SU-DHL-6 (cell line): ENCODE data around the gene ACTG1.

Experiments
- H2AFZ ChIP-seq: fragments of 200-600 bp; sonication (generic); 2 replicates; pipeline ENCODE4 v1.6.1; 2014; ENCODE audit warnings: low read depth, mild to moderate bottlenecking, moderate library complexity, mixed read lengths, antibody characterized with exemption, low read length; ENCODE audit not compliant: severe bottlenecking
- H3F3A ChIP-seq: fragments of 200-600 bp; shearing (Covaris generic); 2 replicates; pipeline ENCODE4 v1.6.0; 2016; ENCODE audit warnings: antibody characterized with exemption, mild to moderate bottlenecking; ENCODE audit not compliant: insufficient read depth
- H3K27ac ChIP-seq: fragments of 200-600 bp; sonication (generic); 2 replicates; pipeline ENCODE4 v1.5.1; 2016; ENCODE audit warnings: low read depth, mild to moderate bottlenecking, low read length, moderate library complexity, mixed read lengths
- H3K27me3 ChIP-seq: fragments of 200-600 bp; sonication (generic), shearing (Covaris generic); 2 replicates; pipeline ENCODE4 v1.6.0; 2014; ENCODE audit warnings: mild to moderate bottlenecking, low read length
- H3K36me3 ChIP-seq: fragments of 200-600 bp; sonication (generic); 2 replicates; pipeline ENCODE4 v1.6.1; 2014; ENCODE audit warnings: mild to moderate bottlenecking, low read length, mixed read lengths
- H3K4me2 ChIP-seq: fragments of 300-600, 200-600 bp; shearing (Covaris generic), sonication (generic); 2 replicates; pipeline ENCODE4 v1.6.0; 2014; ENCODE audit warnings: low read length, low read depth, mild to moderate bottlenecking; ENCODE audit not compliant: poor library complexity, severe bottlenecking
- H3K4me3 ChIP-seq: fragments of 200-600 bp; sonication (generic); 2 replicates; pipeline ENCODE4 v1.5.1; 2014; ENCODE audit warnings: antibody characterized with exemption, low read length, mild to moderate bottlenecking, mixed read lengths; ENCODE audit not compliant: insufficient read depth, poor library complexity, severe bottlenecking
- H3K79me2 ChIP-seq: fragments of 200-600 bp; sonication (generic); 2 replicates; pipeline ENCODE4 v1.6.1; 2014; ENCODE audit warnings: mild to moderate bottlenecking, low read length, moderate library complexity; ENCODE audit not compliant: insufficient read depth
- H3K9ac ChIP-seq: fragments of 200-600 bp; sonication (generic); 2 replicates; pipeline ENCODE4 v1.7.0; 2014; ENCODE audit warnings: mild to moderate bottlenecking, low read length
- H3K9me2 ChIP-seq: fragments of 200-600 bp; sonication (generic); replicated peaks from 2 replicates; pipeline ENCODE4 v1.6.1; 2014; ENCODE audit warnings: low read length; ENCODE audit not compliant: insufficient read depth
- H3K9me3 ChIP-seq: fragments of 200-600 bp; sonication (generic); 2 replicates; pipeline ENCODE4 v1.6.1; 2014; ENCODE audit warnings: low read length, mixed read lengths; ENCODE audit not compliant: insufficient read depth
- H4K20me1 ChIP-seq: fragments of 200-600 bp; sonication (generic); 2 replicates; pipeline ENCODE4 v1.6.1; 2014; ENCODE audit warnings: low read depth, mild to moderate bottlenecking, antibody characterized with exemption, low read length, moderate library complexity, mixed read lengths
- CTCF ChIP-seq: fragments of 200-600 bp; sonication (generic); IDR thresholded peaks from one replicate; pipeline ENCODE4 v1.5.1; 2017; ENCODE audit warnings: antibody characterized with exemption, mild to moderate bottlenecking, low read length, moderate library complexity; ENCODE audit not compliant: insufficient read depth, poor library complexity, severe bottlenecking
- EZH2phosphoT487 ChIP-seq: fragments of 200-600 bp; sonication (generic), shearing (Covaris generic); conservative IDR thresholded peaks from 2 replicates; pipeline ENCODE4 v1.6.1; 2018; ENCODE audit warnings: mild to moderate bottlenecking, antibody characterized with exemption, low read length, moderate library complexity, mixed read lengths

Gene ACTG1

GRCh38 chr17:81480140-81481072 is 32.2 kb downstream of the ACTG1 start:
- Histone ChIP-seq H3F3A (no peaks in the 10 kb centered on the region), H3K27ac (no peak overlapping the region), H3K9ac (no peak overlapping the region), H3K4me3 (no peak overlapping the region), H3K27me3 (no peaks in the 10 kb centered on the region), H2AFZ (no peak overlapping the region), H3K9me2 (no peaks in the 10 kb centered on the region), H3K9me3 (no peaks in the 10 kb centered on the region), H3K79me2 (no peaks in the 10 kb centered on the region), H3K36me3 (no peaks in the 10 kb centered on the region), H4K20me1 (no peaks in the 10 kb centered on the region), H3K4me2 (no peak overlapping the region)
- TF ChIP-seq CTCF (no peak), EZH2phosphoT487 (no peak)

GRCh38 chr17:81479175-81480071 is 33.2 kb downstream of the ACTG1 start:
- Histone ChIP-seq H3K9ac (no peak overlapping the region), H4K20me1 (no peaks in the 10 kb centered on the region), H3F3A (no peaks in the 10 kb centered on the region), H3K4me3 (no peak overlapping the region), H3K27ac (no peak overlapping the region), H3K9me2 (no peaks in the 10 kb centered on the region), H3K27me3 (no peaks in the 10 kb centered on the region), H3K4me2 (no peak overlapping the region), H3K36me3 (no peaks in the 10 kb centered on the region), H2AFZ (no peak overlapping the region), H3K9me3 (no peaks in the 10 kb centered on the region), H3K79me2 (no peaks in the 10 kb centered on the region)
- TF ChIP-seq EZH2phosphoT487 (no peak), CTCF (no peak)

GRCh38 chr17:81478119-81478518 is 34.5 kb downstream of the ACTG1 start:
- Histone ChIP-seq H3K9ac (no peak overlapping the region), H3K79me2 (no peaks in the 10 kb centered on the region)

More at GRCh38 chr17:81478119-81478518, 34.5 kb downstream of the ACTG1 start:
- H3K27me3 ChIP-seq = no peaks in the 10 kb centered on the region
- no peaks in the 10 kb centered on the region for H3F3A ChIP-seq
- no peak overlapping the region for H2AFZ ChIP-seq
- no peak overlapping the region for H3K4me3 ChIP-seq
- H3K9me3 ChIP-seq = no peaks in the 10 kb centered on the region
- H3K4me2 ChIP-seq = no peak overlapping the region
- H3K27ac ChIP-seq = no peak overlapping the region
- no peaks in the 10 kb centered on the region for H4K20me1 ChIP-seq
- no peaks in the 10 kb centered on the region for H3K36me3 ChIP-seq
- TF ChIP-seq CTCF = no peak
- TF ChIP-seq EZH2phosphoT487 = no peak
- no peaks in the 10 kb centered on the region for H3K9me2 ChIP-seq
